CD14-positive monocyte (primary cell): Measurements from ENCODE around the gene TMOD3. TPM values are rescaled to one million over a fixed set of nuclear protein-coding genes. Genes with fewer than 3 reads are reported as not detected.

Experiments
- DNase-seq, 3 donors: peaks; one replicate each; pipeline ENCODE4 v3.0.0-alpha.2; 2011 to 2022
- H2AFZ ChIP-seq: 2 replicates; pipeline ENCODE4 v1.6.0; 2012; ENCODE audit warnings: mild to moderate bottlenecking, low read depth, low read length, inconsistent platforms; ENCODE audit not compliant: insufficient read depth, poor library complexity, severe bottlenecking
- H3K27ac ChIP-seq, 2 donors: 1 replicate in 1 of 2; 2 replicates in 1 of 2; pipeline ENCODE4 v1.5.1; 2012 to 2013; ENCODE audit warnings: low read length in 2 of 2, control low read depth in 1 of 2, inconsistent platforms in 1 of 2, low read depth in 1 of 2, mild to moderate bottlenecking in 1 of 2
- H3K27me3 ChIP-seq, 2 donors: one replicate each; pipeline versions ENCODE4 v1.6.0 to v1.6.1; 2011 to 2013; ENCODE audit warnings: low read length in 2 of 2; ENCODE audit not compliant: control insufficient read depth in 2 of 2, insufficient read depth in 2 of 2
- H3K36me3 ChIP-seq, 2 donors: replicated peaks in 1 of 2; 1 replicate in 1 of 2; 2 replicates in 1 of 2; pipeline versions ENCODE4 v1.5.1 to v1.6.1; 2012 to 2013; ENCODE audit warnings: low read length in 2 of 2, control low read depth in 1 of 2, inconsistent platforms in 1 of 2, mild to moderate bottlenecking in 1 of 2; ENCODE audit not compliant: insufficient read depth in 2 of 2, control insufficient read depth in 1 of 2
- H3K4me1 ChIP-seq, 2 donors: 1 replicate in 1 of 2; 2 replicates in 1 of 2; pipeline versions ENCODE4 v1.5.1 to v1.6.1; 2012 to 2013; ENCODE audit warnings: low read length in 2 of 2, control low read depth in 1 of 2, inconsistent platforms in 1 of 2, mild to moderate bottlenecking in 1 of 2, moderate library complexity in 1 of 2; ENCODE audit not compliant: insufficient read depth in 2 of 2, control insufficient read depth in 1 of 2
- H3K4me2 ChIP-seq: replicated peaks from 2 replicates; pipeline ENCODE3; 2012; ENCODE audit warnings: low read length, moderate library complexity, mild to moderate bottlenecking; ENCODE audit not compliant: poor library complexity, severe bottlenecking; ENCODE audit errors: extremely low read depth
- H3K4me3 ChIP-seq, 3 experiments: fragments of 200-600 bp in 1 of 3; sonication (generic) in 1 of 3; replicated peaks in 1 of 3; 1 replicate in 2 of 3; 2 replicates in 1 of 3; pipeline ENCODE4 v1.5.1; 2011 to 2013; ENCODE audit warnings: low read length in 3 of 3, mild to moderate bottlenecking in 3 of 3, control low read depth in 2 of 3, low read depth in 2 of 3, inconsistent platforms in 1 of 3, moderate library complexity in 1 of 3
- H3K79me2 ChIP-seq: 2 replicates; pipeline ENCODE4 v1.6.0; 2012; ENCODE audit warnings: mild to moderate bottlenecking, control low read depth, inconsistent platforms, low read length, moderate library complexity; ENCODE audit not compliant: insufficient read depth
- H3K9ac ChIP-seq: 2 replicates; pipeline ENCODE4 v1.6.0; 2017; ENCODE audit warnings: low read length, mild to moderate bottlenecking; ENCODE audit not compliant: insufficient read depth, poor library complexity, severe bottlenecking
- H3K9me3 ChIP-seq, 2 donors: replicated peaks in 1 of 2; 1 replicate in 1 of 2; 2 replicates in 1 of 2; pipeline versions ENCODE4 v1.5.1 to v1.6.1; 2012 to 2013; ENCODE audit warnings: low read length in 2 of 2, control low read depth in 1 of 2; ENCODE audit not compliant: control insufficient read depth in 1 of 2, insufficient read depth in 1 of 2
- H4K20me1 ChIP-seq: 2 replicates; pipeline ENCODE4 v1.6.0; 2012; ENCODE audit warnings: mild to moderate bottlenecking, low read length, control low read depth, moderate library complexity; ENCODE audit not compliant: insufficient read depth
- H3K27ac Mint-ChIP-seq, 7 donors: one replicate each; pipeline ENCODE4 v1.8.0; 2020; ENCODE audit warnings: mild to moderate bottlenecking in 7 of 7, mixed read lengths in 7 of 7, moderate library complexity in 6 of 7, inconsistent platforms in 2 of 7
- H3K27me3 Mint-ChIP-seq, 3 donors: one replicate each; pipeline ENCODE4 v1.8.0; 2021 to 2022; ENCODE audit warnings: low read depth in 3 of 3, mild to moderate bottlenecking in 3 of 3, mixed read lengths in 3 of 3, moderate library complexity in 3 of 3, inconsistent platforms in 1 of 3
- H3K36me3 Mint-ChIP-seq, 2 donors: one replicate each; pipeline ENCODE4 v1.8.0; 2020; ENCODE audit warnings: mixed read lengths in 2 of 2, inconsistent platforms in 1 of 2, mild to moderate bottlenecking in 1 of 2
- H3K4me1 Mint-ChIP-seq: one replicate; pipeline ENCODE4 v1.8.0; 2020; ENCODE audit warnings: mild to moderate bottlenecking, mixed read lengths
- H3K4me3 Mint-ChIP-seq, 2 donors: one replicate each; pipeline ENCODE4 v1.8.0; 2020; ENCODE audit warnings: mild to moderate bottlenecking in 2 of 2, mixed read lengths in 2 of 2, moderate library complexity in 1 of 2
- H3K9me3 Mint-ChIP-seq, 7 donors: one replicate each; pipeline ENCODE4 v1.8.0; 2020 to 2022; ENCODE audit warnings: mixed read lengths in 7 of 7, mild to moderate bottlenecking in 6 of 7, moderate library complexity in 6 of 7, inconsistent platforms in 2 of 7
- WGBS: methylation state at CpG from one replicate; pipeline ENCODE4 v1.1.5; 2013; ENCODE audit warnings: missing lambda C conversion rate; ENCODE audit not compliant: insufficient coverage; 5-methylcytosine and 5-hydroxymethylcytosine counted together
- intact Hi-C, 2 donors: fragments of 100-400 bp; cut with micrococcal nuclease; formaldehyde crosslinking; loops; one replicate each; pipeline versions ENCODE4 v1.15.0 to v1.15.1; 2023
- polyA plus RNA-seq, 3 donors: library from polyadenylated mRNA; depleted of rRNA in 1 of 3; unstranded in 2 of 3; stranded (reverse) in 1 of 3; fragments of 300-500 nt in 2 of 3; fragments of >200 nt in 1 of 3; fragmentation: Illumina TruSeq in 2 of 3; gene quantifications; 1 replicate in 2 of 3; 2 replicates in 1 of 3; pipeline ENCODE4 v1.2.3, GENCODE V29; 2012 to 2021
- TF ChIP-seq, protein P1 (sequence below): fragments of 200-600 bp; IDR thresholded peaks from one replicate; pipeline ENCODE4 v1.8.0; 2022; ENCODE audit warnings: antibody characterized with exemption, mild to moderate bottlenecking

Gene TMOD3
- polyA plus RNA-seq, 3 donors, result 7.7 to 34.8 (median 27.8) TPM

DNA sequence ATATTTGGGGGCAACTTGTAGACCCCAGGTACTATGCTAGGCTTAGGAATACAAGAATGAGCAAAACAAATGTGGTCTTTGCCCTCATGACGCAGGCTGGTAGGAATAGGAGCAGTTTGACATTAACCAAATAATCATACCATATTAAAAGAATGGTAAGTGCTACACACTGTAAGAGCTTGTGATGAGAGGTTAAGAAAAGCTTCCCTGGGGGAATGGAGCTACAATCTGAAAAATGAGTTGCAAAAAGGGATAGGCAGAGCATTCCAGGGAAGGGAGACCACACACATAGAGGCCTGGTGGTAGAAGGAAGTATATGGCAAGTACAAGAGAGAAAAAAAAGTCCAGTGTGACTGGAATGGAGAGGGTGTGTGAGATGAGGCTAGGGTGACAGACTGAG is 37.3 kb downstream of the TMOD3 start:
- peaks cover 65 to 99% of the 10 kb centered on the region in 2 donors for H3K36me3 ChIP-seq
- no peak overlapping the region for H3K4me3 ChIP-seq
- peaks cover 0 to 4% of the 10 kb centered on the region in 2 donors for H3K4me1 ChIP-seq
- Mint-ChIP-seq H3K4me3 (no peak overlapping the region), H3K27me3 (no peaks in the 10 kb centered on the region), H3K27ac (peak overlapping the region in 4 of 7 donors; percentile 9 to 69 (median 53)), H3K36me3 (peaks cover 70 to 84% of the 10 kb centered on the region in 2 donors), H3K4me1 (peaks cover 5% of the 10 kb centered on the region), H3K9me3 (no peaks in the 10 kb centered on the region)
- TF ChIP-seq, protein P1, sequence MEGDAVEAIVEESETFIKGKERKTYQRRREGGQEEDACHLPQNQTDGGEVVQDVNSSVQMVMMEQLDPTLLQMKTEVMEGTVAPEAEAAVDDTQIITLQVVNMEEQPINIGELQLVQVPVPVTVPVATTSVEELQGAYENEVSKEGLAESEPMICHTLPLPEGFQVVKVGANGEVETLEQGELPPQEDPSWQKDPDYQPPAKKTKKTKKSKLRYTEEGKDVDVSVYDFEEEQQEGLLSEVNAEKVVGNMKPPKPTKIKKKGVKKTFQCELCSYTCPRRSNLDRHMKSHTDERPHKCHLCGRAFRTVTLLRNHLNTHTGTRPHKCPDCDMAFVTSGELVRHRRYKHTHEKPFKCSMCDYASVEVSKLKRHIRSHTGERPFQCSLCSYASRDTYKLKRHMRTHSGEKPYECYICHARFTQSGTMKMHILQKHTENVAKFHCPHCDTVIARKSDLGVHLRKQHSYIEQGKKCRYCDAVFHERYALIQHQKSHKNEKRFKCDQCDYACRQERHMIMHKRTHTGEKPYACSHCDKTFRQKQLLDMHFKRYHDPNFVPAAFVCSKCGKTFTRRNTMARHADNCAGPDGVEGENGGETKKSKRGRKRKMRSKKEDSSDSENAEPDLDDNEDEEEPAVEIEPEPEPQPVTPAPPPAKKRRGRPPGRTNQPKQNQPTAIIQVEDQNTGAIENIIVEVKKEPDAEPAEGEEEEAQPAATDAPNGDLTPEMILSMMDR, result no peak
- intact Hi-C loops, result no loop called here
- no peak overlapping the region for H3K9ac ChIP-seq
- no peaks in the 10 kb centered on the region for H3K9me3 ChIP-seq
- H3K79me2 ChIP-seq, result peaks cover 31% of the 10 kb centered on the region
- H3K4me2 ChIP-seq, result no peak overlapping the region
- DNase-seq, result no peak
- peak overlapping the region in 1 of 2 donors; percentile 18 for H3K27ac ChIP-seq
- peaks cover 81% of the 10 kb centered on the region for H4K20me1 ChIP-seq
- no peaks in the 10 kb centered on the region for H3K27me3 ChIP-seq
- WGBS, result no CpG with 5 or more reads among the region's 1 CpG
- H2AFZ ChIP-seq, result no peak overlapping the region

DNA sequence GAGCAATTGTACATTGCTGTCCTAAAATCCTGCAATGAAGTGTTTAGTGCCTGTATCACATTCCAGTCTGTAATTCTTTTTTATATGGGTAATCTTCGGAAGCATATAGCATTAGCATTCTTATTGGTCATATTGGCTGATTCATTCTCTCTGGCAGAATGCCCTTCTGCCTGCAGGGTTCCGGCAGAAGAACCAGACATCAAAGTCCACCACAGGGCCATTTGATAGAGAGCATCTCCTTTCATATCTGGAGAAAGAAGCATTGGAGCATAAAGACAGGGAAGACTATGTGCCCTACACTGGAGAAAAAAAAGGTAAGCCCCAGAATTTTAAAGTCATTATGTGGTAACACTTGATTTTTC is 39.6 kb downstream of the TMOD3 start:
- Mint-ChIP-seq H3K4me1 (no peaks in the 10 kb centered on the region), H3K9me3 (no peaks in the 10 kb centered on the region), H3K27ac (peak overlapping the region in 1 of 7 donors; percentile 57), H3K27me3 (no peaks in the 10 kb centered on the region), H3K4me3 (no peak overlapping the region), H3K36me3 (peaks cover 65 to 82% of the 10 kb centered on the region in 2 donors)
- Histone ChIP-seq H3K9me3 (no peaks in the 10 kb centered on the region), H3K9ac (no peak overlapping the region), H3K36me3 (peaks cover 70 to 97% of the 10 kb centered on the region in 2 donors), H3K4me1 (no peaks in the 10 kb centered on the region), H3K79me2 (peaks cover 12% of the 10 kb centered on the region), H4K20me1 (peaks cover 75% of the 10 kb centered on the region), H3K27ac (no peak overlapping the region), H2AFZ (no peak overlapping the region), H3K4me3 (no peak overlapping the region), H3K4me2 (no peak overlapping the region), H3K27me3 (no peaks in the 10 kb centered on the region)
- TF ChIP-seq, protein P1, result no peak
- WGBS, result no CpG with 5 or more reads among the region's 2 CpGs
- DNase-seq, result no peak
- intact Hi-C loops, result no loop called here
